Measurements from ENCODE around the gene CITED2.

The CITED2 gene

GRCh38 chr6:139364302-139364981 is 10.0 kb downstream of the CITED2 start:
- TF ChIP-seq RAD21 (IDR thresholded peaks at IDR 0.05; ENCODE audit: low read depth) (peak; percentile 82), EP300 (IDR thresholded peaks at IDR 0.05; ENCODE audit: borderline replicate concordance) (no peak)

DNA sequence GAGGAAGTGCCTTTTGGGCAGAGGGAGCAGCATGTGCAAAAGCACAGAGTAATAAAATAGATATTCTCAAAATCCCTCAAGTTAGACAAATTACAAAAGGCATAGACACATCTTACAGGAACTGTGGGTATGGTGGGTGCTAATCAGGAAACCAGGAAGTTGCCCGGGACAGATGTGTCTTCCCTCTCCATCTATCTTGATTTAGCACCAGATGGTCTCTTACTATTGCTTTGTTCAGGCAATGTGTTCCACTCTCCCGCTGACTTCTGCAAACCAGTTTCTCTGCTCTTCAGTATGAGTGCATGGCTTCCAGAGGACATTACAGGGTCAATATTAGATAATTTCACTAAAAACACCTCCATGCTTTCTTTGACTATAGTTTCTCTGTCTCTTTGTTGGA is 13.2 kb downstream of the CITED2 start:
- TF ChIP-seq EGR1 (IDR thresholded peaks at IDR 0.05) (no peak), CREB1 (IDR thresholded peaks at IDR 0.05; ENCODE audit: low read depth) (no peak), REST (IDR thresholded peaks at IDR 0.05; ENCODE audit: low read depth) (no peak), ZBTB7A (IDR thresholded peaks at IDR 0.05; ENCODE audit: low read depth) (no peak), EP300 (IDR thresholded peaks at IDR 0.05; ENCODE audit: borderline replicate concordance) (no peak), FOXM1 (IDR thresholded peaks at IDR 0.05; ENCODE audit: borderline replicate concordance, low read depth) (no peak), TAF1 (IDR thresholded peaks at IDR 0.05; ENCODE audit: low read depth) (no peak), YY1 (IDR thresholded peaks at IDR 0.05; ENCODE audit: low read depth) (no peak)
- TF ChIP-seq, protein P1, sequence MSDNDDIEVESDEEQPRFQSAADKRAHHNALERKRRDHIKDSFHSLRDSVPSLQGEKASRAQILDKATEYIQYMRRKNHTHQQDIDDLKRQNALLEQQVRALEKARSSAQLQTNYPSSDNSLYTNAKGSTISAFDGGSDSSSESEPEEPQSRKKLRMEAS (IDR thresholded peaks at IDR 0.05), result no peak

DNA sequence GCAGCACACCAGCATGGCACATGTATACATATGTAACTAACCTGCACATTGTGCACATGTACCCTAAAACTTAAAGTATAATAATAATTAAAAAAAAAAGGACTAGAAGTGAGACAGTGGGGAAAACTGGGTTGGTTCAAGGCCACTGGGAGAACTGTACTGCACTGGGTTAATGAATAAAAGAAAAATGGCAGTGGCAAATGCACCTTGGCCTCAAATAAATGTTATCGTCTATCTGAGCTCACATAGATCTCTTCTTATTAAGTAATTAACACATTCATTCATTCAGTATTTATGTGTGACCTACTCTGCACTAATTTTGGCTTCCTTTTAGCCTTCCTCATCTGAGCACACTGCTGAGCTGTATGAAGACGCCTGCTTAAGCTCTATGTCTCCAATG is 17.5 kb downstream of the CITED2 start:
- no peak for TF ChIP-seq CREB1 (IDR thresholded peaks at IDR 0.05; ENCODE audit: low read depth)
- no peak for TF ChIP-seq TCF12 (IDR thresholded peaks at IDR 0.05; ENCODE audit: low read depth)
- TF ChIP-seq EP300 (IDR thresholded peaks at IDR 0.05; ENCODE audit: borderline replicate concordance), result no peak
- no peak for TF ChIP-seq TAF1 (IDR thresholded peaks at IDR 0.05; ENCODE audit: low read depth)
- no peak for TF ChIP-seq EGR1 (IDR thresholded peaks at IDR 0.05)
- TF ChIP-seq REST (IDR thresholded peaks at IDR 0.05; ENCODE audit: low read depth), result no peak
- TF ChIP-seq, protein P2, sequence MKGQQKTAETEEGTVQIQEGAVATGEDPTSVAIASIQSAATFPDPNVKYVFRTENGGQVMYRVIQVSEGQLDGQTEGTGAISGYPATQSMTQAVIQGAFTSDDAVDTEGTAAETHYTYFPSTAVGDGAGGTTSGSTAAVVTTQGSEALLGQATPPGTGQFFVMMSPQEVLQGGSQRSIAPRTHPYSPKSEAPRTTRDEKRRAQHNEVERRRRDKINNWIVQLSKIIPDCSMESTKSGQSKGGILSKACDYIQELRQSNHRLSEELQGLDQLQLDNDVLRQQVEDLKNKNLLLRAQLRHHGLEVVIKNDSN (IDR thresholded peaks at IDR 0.05), result no peak
- TF ChIP-seq NFIC (IDR thresholded peaks at IDR 0.05), result no peak
- TF ChIP-seq TEAD4 (IDR thresholded peaks at IDR 0.05), result no peak
- TF ChIP-seq RAD21 (IDR thresholded peaks at IDR 0.05; ENCODE audit: low read depth), result no peak
- TF ChIP-seq, protein P1 (IDR thresholded peaks at IDR 0.05), result no peak
- TF ChIP-seq YY1 (IDR thresholded peaks at IDR 0.05; ENCODE audit: low read depth), result no peak
- no peak for TF ChIP-seq FOXM1 (IDR thresholded peaks at IDR 0.05; ENCODE audit: borderline replicate concordance, low read depth)
- no peak for TF ChIP-seq ZBTB7A (IDR thresholded peaks at IDR 0.05; ENCODE audit: low read depth)

- no peak for TF ChIP-seq TEAD4 (IDR thresholded peaks at IDR 0.05)
- no peak for TF ChIP-seq ZBTB7A (IDR thresholded peaks at IDR 0.05; ENCODE audit: low read depth)
- TF ChIP-seq TAF1 (IDR thresholded peaks at IDR 0.05; ENCODE audit: low read depth), result no peak
- TF ChIP-seq RAD21 (IDR thresholded peaks at IDR 0.05; ENCODE audit: low read depth), result no peak
Measured at GRCh38 chr6:139355777-139356445, 18.5 kb downstream of the CITED2 start.

GRCh38 chr6:139355172-139355571 is 19.3 kb downstream of the CITED2 start:
- TF ChIP-seq NFIC (IDR thresholded peaks at IDR 0.05), result no peak

DNA sequence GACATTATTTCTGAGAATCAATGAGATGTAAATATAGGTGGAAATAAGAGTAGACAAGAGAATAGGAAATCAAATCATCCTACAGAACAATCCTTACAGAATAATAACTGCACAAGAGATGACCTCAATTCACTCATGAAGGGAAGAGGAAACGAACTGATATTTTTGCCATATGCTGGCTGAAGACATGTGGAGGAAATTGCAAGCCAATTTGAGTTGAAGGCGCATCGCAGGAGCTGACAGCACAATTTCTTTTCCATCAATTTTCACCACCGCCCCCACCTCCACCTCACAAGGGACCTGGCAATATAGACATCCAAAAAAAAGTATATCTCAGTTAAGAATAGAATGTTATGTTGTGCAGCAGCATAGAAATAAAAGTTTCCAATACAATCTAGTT is 20.3 kb downstream of the CITED2 start:
- TF ChIP-seq CREB1 (IDR thresholded peaks at IDR 0.05; ENCODE audit: low read depth) (no peak), TEAD4 (IDR thresholded peaks at IDR 0.05) (no peak)

DNA sequence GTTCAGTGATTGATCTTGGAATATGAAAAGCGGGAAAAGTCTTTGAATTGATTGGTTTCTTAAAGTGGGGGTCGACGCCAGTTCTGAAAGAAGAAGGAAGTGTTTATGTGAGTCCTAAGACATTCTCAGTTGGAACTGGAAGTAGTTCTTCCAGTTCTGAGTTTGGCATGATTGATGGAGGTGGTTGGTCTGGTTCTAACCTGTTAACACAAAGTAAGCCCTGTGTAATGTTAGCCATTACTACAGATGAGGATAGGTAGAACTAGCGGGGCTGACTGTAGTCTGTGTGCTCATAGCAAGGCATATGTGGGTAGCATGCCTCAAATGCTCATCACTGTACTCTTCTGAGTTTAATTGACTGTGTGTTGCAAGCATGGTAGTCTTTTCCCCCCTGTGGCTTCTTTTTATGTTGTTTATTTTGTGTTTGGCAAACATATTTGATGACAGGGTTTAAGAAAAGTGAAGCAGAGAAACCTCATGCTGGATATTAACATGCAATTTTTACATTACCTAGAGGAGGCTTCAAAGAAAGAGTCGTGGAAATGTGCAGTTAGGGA is 24.9 kb downstream of the CITED2 start:
- TF ChIP-seq NFIC (IDR thresholded peaks at IDR 0.05) (peak; percentile 66), REST (IDR thresholded peaks at IDR 0.05; ENCODE audit: low read depth) (no peak)
- TF ChIP-seq, protein P2 (IDR thresholded peaks at IDR 0.05), result no peak
- TF ChIP-seq, protein P1 (IDR thresholded peaks at IDR 0.05), result peak; percentile 43; the same call in 1 of the 2 replicates

Measured in Ishikawa (cell line).